Prostate gland (tissue), 2 donors: ENCODE data around the gene MAML3. TPM values are rescaled to one million over a fixed set of nuclear protein-coding genes. Genes with fewer than 3 reads are reported as not detected.

Experiments
- DNase-seq: peaks from one replicate; pipeline ENCODE4 v3.0.0-alpha.2; 2019; ENCODE audit warnings: low spot score
- H3K27ac ChIP-seq, 2 donors: fragments of 200-600 bp; sonication (generic); 2 replicates each; pipeline ENCODE4 v1.5.1; 2017 to 2019
- H3K27me3 ChIP-seq: fragments of 200-600 bp; sonication (generic); replicated peaks from 2 replicates; pipeline ENCODE4 v1.5.1; 2019; ENCODE audit not compliant: insufficient read depth
- H3K36me3 ChIP-seq, 2 donors: fragments of 200-600 bp; sonication (generic); 1 replicate in 1 of 2; 2 replicates in 1 of 2; pipeline versions ENCODE4 v1.5.1 to v1.8.1; 2017 to 2019
- H3K4me1 ChIP-seq: fragments of 200-600 bp; sonication (generic); replicated peaks from 2 replicates; pipeline ENCODE4 v1.5.1; 2019
- H3K4me3 ChIP-seq, 2 donors: fragments of 200-600 bp; sonication (generic); 2 replicates each; pipeline ENCODE4 v1.5.1; 2017 to 2019
- H3K9me3 ChIP-seq: fragments of 200-600 bp; sonication (generic); 2 replicates; pipeline ENCODE4 v1.5.1; 2017
- POLR2A ChIP-seq: fragments of 450-650 bp; IDR thresholded peaks from one replicate; pipeline ENCODE4 v1.6.1; 2016; ENCODE audit warnings: antibody characterized with exemption, mild to moderate bottlenecking
- POLR2AphosphoS5 ChIP-seq: sonication (generic); formaldehyde crosslinking; IDR thresholded peaks from one replicate; pipeline ENCODE4 v1.6.1; 2017; ENCODE audit warnings: antibody characterized with exemption
- WGBS: methylation state at CpG from one replicate; pipeline ENCODE4 v1.1.5; 2018; 5-methylcytosine and 5-hydroxymethylcytosine counted together
- intact Hi-C: fragments of 100-400 bp; cut with DNase I; formaldehyde crosslinking; loops from one replicate; pipeline ENCODE4 v1.14.2; 2022
- total RNA-seq, 2 donors: library from RNA; depleted of rRNA; stranded (reverse); fragments of >200 nt; gene quantifications; one replicate each; pipeline ENCODE4 v1.1.0, GENCODE V29; 2016
- TF ChIP-seq, protein P1 (sequence below), 4 experiments: fragments of 200-600 bp in 2 of 4; fragments of 450-650 bp in 2 of 4; sonication (generic) in 2 of 4; IDR thresholded peaks; 1 replicate in 3 of 4; 2 replicates in 1 of 4; pipeline ENCODE4 v1.5.1; 2016 to 2019; ENCODE audit warnings: antibody characterized with exemption in 4 of 4, mild to moderate bottlenecking in 2 of 4, moderate library complexity in 2 of 4

Gene MAML3
- total RNA-seq, 2 donors from 2014 or later, result 15.0 to 30.6 TPM

DNA sequence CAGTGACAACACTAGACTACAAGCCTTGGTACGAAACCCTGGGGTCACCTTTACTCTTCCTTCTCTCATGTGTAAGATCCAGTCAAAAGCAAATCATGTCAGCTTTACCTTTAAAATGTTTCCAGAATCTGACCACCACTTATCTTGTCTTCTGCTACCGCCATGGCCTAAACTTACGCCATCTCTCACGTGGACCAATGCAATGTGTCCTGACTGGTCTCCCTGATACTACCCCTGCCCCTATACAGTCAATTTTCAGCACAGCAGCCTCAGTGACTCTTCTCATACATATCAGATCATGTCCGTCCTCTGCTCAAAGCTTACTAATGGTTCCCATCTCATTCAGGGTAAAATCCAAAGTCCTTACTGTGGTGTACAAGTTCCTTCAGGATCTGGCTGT, 15.0 kb upstream of the MAML3 start:
- 98% methylated on average over 5 of the region's 5 CpGs for WGBS
- Histone ChIP-seq H3K27me3 (no peaks in the 10 kb centered on the region), H3K9me3 (no peaks in the 10 kb centered on the region), H3K36me3 (no peaks in the 10 kb centered on the region), H3K27ac (no peak overlapping the region), H3K4me1 (no peaks in the 10 kb centered on the region), H3K4me3 (no peak overlapping the region)
- DNase-seq, result no peak
- TF ChIP-seq, protein P1, sequence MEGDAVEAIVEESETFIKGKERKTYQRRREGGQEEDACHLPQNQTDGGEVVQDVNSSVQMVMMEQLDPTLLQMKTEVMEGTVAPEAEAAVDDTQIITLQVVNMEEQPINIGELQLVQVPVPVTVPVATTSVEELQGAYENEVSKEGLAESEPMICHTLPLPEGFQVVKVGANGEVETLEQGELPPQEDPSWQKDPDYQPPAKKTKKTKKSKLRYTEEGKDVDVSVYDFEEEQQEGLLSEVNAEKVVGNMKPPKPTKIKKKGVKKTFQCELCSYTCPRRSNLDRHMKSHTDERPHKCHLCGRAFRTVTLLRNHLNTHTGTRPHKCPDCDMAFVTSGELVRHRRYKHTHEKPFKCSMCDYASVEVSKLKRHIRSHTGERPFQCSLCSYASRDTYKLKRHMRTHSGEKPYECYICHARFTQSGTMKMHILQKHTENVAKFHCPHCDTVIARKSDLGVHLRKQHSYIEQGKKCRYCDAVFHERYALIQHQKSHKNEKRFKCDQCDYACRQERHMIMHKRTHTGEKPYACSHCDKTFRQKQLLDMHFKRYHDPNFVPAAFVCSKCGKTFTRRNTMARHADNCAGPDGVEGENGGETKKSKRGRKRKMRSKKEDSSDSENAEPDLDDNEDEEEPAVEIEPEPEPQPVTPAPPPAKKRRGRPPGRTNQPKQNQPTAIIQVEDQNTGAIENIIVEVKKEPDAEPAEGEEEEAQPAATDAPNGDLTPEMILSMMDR (IDR thresholded peaks at IDR 0.05), result no peak
- TF ChIP-seq POLR2A, result no peak
- no peak for TF ChIP-seq POLR2AphosphoS5
- intact Hi-C loops, result no loop called here

DNA sequence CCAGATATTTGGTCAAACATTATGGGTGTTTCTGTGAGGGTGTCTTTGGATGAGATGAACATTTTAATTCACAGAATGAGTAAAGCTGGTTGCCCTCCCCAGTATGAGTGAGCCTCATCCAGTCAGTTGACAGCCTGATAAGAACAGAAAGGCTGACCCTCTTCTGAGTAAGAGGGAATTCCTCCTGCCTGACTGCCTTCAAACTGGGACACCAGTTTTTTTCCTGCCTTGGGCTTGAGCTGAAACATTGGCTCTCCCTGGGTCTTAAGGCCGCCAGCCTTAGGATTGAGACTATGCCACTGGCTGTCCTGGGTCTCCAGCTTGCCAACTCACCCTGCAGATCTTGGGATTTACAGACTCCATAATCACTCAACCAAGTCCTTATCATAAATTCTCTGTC, 14.5 kb upstream of the MAML3 start:
- Histone ChIP-seq H3K36me3 (no peaks in the 10 kb centered on the region), H3K4me1 (no peaks in the 10 kb centered on the region), H3K27ac (no peak overlapping the region), H3K4me3 (no peak overlapping the region), H3K9me3 (no peaks in the 10 kb centered on the region), H3K27me3 (no peaks in the 10 kb centered on the region)
- DNase-seq, result no peak
- intact Hi-C loops, result no loop called here
- 100% methylated on average over 1 of the region's 1 CpG for WGBS
- TF ChIP-seq POLR2A, result no peak
- TF ChIP-seq, protein P1 (IDR thresholded peaks at IDR 0.05), result no peak
- no peak for TF ChIP-seq POLR2AphosphoS5

DNA sequence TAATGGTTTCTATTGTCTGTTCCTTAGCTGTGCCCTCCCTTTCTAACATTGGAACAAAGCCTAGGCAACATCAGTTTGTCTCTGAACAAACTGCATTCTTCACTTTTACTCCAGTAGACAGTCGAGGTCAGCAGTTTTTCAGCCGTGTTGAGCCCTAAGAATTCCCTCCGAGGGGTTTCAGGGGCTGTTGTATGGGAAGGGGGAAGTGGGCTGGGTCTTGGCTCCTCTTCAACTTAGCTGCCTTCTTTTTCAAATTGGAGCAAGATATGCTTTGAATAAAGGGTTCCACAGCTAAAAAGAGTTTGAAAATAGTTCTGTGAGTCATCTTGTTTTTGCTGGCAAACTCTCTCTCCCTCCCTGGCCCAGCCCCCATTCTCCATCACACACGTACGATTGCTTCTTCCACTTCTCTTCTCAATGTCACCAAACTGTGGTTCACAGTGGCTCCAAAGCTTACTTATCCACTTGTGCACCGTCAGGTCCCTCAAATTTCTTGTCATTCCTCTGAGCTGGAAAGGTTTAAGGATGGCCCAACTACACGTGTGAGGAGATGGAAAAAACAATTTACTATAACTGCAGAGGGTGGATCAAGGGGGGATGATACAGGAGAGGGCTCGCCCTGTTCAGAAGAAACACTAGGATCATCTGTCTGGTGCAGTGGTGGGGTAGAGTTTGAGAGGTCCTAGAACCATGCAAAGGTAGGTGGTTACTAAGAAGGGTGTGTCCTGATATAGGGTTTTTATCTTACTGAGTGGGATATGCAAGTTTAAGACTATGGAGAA, 9.2 kb upstream of the MAML3 start:
- H3K9me3 ChIP-seq, result no peaks in the 10 kb centered on the region
- intact Hi-C loops, result no loop called here
- no peaks in the 10 kb centered on the region for H3K4me1 ChIP-seq
- H3K27ac ChIP-seq, result no peak overlapping the region
- H3K36me3 ChIP-seq, result no peaks in the 10 kb centered on the region
- H3K4me3 ChIP-seq, result no peak overlapping the region
- no peak for TF ChIP-seq POLR2AphosphoS5
- TF ChIP-seq, protein P1 (IDR thresholded peaks at IDR 0.05), result no peak
- TF ChIP-seq POLR2A, result no peak
- no peaks in the 10 kb centered on the region for H3K27me3 ChIP-seq
- 32% methylated on average over 8 of the region's 8 CpGs for WGBS
- DNase-seq, result no peak

DNA sequence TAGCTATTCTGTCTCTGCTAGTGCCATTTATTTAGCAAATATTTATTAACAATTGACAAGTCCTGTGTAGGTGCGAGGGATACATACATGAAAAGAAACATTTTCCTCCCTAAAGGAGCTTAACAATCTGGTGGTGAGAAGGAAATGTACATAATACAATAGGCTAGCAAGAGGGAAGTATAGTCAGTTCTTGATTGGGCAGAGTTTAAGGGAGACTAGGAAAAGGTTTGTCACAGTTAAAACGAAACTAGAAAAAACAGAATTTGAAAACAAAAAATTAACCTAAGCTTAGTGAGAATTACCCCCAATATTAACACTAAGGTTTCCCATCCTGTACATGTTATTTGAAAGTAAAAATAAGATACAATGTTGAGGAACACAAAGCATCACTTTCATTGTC, 8.6 kb upstream of the MAML3 start:
- Histone ChIP-seq H3K36me3 (no peaks in the 10 kb centered on the region), H3K4me3 (no peak overlapping the region), H3K27me3 (no peaks in the 10 kb centered on the region), H3K27ac (no peak overlapping the region), H3K9me3 (no peaks in the 10 kb centered on the region), H3K4me1 (no peaks in the 10 kb centered on the region)
- DNase-seq, result no peak
- intact Hi-C loops, result no loop called here
- 71% methylated on average over 2 of the region's 2 CpGs for WGBS
- TF ChIP-seq, protein P1 (IDR thresholded peaks at IDR 0.05), result no peak
- TF ChIP-seq POLR2A (no peak), POLR2AphosphoS5 (no peak)
